Measurements from ENCODE around the gene MMP15. TPM values are rescaled to one million over a fixed set of nuclear protein-coding genes. Genes with fewer than 3 reads are reported as not detected.
A peak's percentile ranks its signal among the peaks of the same experiment; 100 is the strongest.

MMP15 gene
- total RNA-seq, 6 experiments from 2014 or later = 0.82 to 4.1 (median 1.1) TPM

DNA sequence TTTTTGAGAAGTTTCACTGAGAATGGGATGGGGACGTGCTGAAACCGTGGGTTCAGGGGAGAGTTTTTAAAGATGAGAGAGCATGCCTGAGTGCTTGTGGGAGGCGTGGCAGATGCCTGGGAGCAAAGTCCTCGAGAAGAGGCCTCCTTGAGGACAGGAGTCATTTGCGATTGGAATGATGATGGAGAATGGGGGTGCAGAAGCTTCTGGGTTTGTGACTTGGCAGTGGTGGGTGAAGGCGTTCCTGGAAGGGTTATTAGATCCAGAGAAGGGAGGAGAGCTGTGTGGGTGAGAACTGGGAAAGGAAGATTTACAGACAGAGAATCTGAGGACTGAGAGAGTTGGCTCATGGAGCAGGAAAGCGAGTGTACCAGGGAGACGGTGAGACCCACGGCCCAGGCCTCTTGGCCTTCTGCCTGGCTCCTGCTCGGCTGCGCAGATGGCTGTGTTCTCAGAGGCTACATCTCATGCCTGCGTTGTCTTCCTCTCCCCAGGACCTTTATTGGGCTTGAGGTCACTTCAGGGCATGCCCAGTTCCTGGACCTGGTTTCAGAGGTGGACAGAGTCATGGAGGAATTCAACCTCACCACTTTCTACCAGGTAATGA, 8.6 kb upstream of the MMP15 start:
- Mint-ChIP-seq H3K27ac (no peak overlapping the region), H3K27me3 (ENCODE audit: insufficient read depth) (no peaks in the 10 kb centered on the region), H3K36me3 (ENCODE audit: low read depth) (no peaks in the 10 kb centered on the region), H3K4me1 (ENCODE audit: low read depth) (peaks cover 4% of the 10 kb centered on the region), H3K9me3 (no peaks in the 10 kb centered on the region), H3K4me3 (no peak overlapping the region)
- TF ChIP-seq CTCF (IDR thresholded peaks at IDR 0.05) = no peak
- DNase-seq = no peak

GRCh38 chr16:58018803-58019202, 6.8 kb upstream of the MMP15 start:
- Mint-ChIP-seq H3K27me3 (ENCODE audit: insufficient read depth) (0 out of 2 replicates have a peak, but pooled peaks cover under 1% of the 10 kb centered on the region), H3K4me3 (no peak overlapping the region), H3K9me3 (no peaks in the 10 kb centered on the region), H3K27ac (no peak overlapping the region), H3K4me1 (ENCODE audit: low read depth) (peaks cover 18% of the 10 kb centered on the region), H3K36me3 (ENCODE audit: low read depth) (no peaks in the 10 kb centered on the region)
- DNase-seq = no peak
- TF ChIP-seq CTCF (IDR thresholded peaks at IDR 0.05) = no peak; the same call in 1 of the 2 replicates

GRCh38 chr16:58019866-58020538, 5.6 kb upstream of the MMP15 start:
- no peak for TF ChIP-seq CTCF (IDR thresholded peaks at IDR 0.05)

GRCh38 chr16:58020628-58021521, 4.7 kb upstream of the MMP15 start:
- Mint-ChIP-seq H3K4me1 (ENCODE audit: low read depth) (peaks cover 24% of the 10 kb centered on the region), H3K9me3 (no peaks in the 10 kb centered on the region), H3K36me3 (ENCODE audit: low read depth) (no peaks in the 10 kb centered on the region), H3K27me3 (ENCODE audit: insufficient read depth) (peaks cover 5% of the 10 kb centered on the region), H3K4me3 (no peak overlapping the region), H3K27ac (no peak overlapping the region)
- peak; percentile 39 for DNase-seq
- peak; percentile 85 for TF ChIP-seq CTCF (IDR thresholded peaks at IDR 0.05)

More at GRCh38 chr16:58019866-58020538, 5.6 kb upstream of the MMP15 start:
- no peak for DNase-seq
- no peaks in the 10 kb centered on the region for H3K9me3 Mint-ChIP-seq
- no peak overlapping the region for H3K27ac Mint-ChIP-seq
- H3K4me3 Mint-ChIP-seq = no peak overlapping the region
- peaks cover 5% of the 10 kb centered on the region for H3K27me3 Mint-ChIP-seq (ENCODE audit: insufficient read depth)
- no peaks in the 10 kb centered on the region for H3K36me3 Mint-ChIP-seq (ENCODE audit: low read depth)
- peaks cover 22% of the 10 kb centered on the region for H3K4me1 Mint-ChIP-seq (ENCODE audit: low read depth)

- DNase-seq = peak; percentile 67
- H3K36me3 Mint-ChIP-seq (ENCODE audit: low read depth) = no peaks in the 10 kb centered on the region
- H3K4me3 Mint-ChIP-seq = peak overlapping the region; percentile 60
- peaks cover 5% of the 10 kb centered on the region for H3K27me3 Mint-ChIP-seq (ENCODE audit: insufficient read depth)
- peaks cover 24% of the 10 kb centered on the region for H3K4me1 Mint-ChIP-seq (ENCODE audit: low read depth)
- H3K9me3 Mint-ChIP-seq = no peaks in the 10 kb centered on the region
- H3K27ac Mint-ChIP-seq = peak overlapping the region; percentile 33; the same call in 1 of the 2 replicates
- TF ChIP-seq CTCF (IDR thresholded peaks at IDR 0.05) = no peak
These were observed 3.6 kb upstream of the MMP15 start for GRCh38 chr16:58021661-58022551.
